H1 (cell line): ENCODE results near the gene FGFBP1. TPM values are rescaled to one million over a fixed set of nuclear protein-coding genes. Genes with fewer than 3 reads are reported as not detected.

Source experiments
- CTCF ChIA-PET: fragments of 300-600 bp; sonication (Branson Sonifier 250); formaldehyde crosslinking; loops from one replicate; lab custom pipeline; 2021; ENCODE audit not compliant: partially characterized antibody; lab: Charles Lee
- POLR2A ChIA-PET: fragments of 300-600 bp; sonication (Branson Sonifier 250); formaldehyde crosslinking; loops from one replicate; lab custom pipeline; 2021; ENCODE audit warnings: inconsistent platforms; ENCODE audit not compliant: partially characterized antibody; lab: Charles Lee
- DNase-seq, 2 experiments: peaks; one replicate each; pipeline versions ENCODE4 v3.0.0 to v3.0.0-alpha.2; 2010 to 2022; ENCODE audit warnings: low spot score in 2 of 2, low read depth in 1 of 2, mixed read lengths in 1 of 2
- FAIRE-seq: peaks from 2 replicates; lab custom pipeline; 2011; peaks lifted over from hg19 to GRCh38; lab: Jason Lieb, UNC
- H2AFZ ChIP-seq: 2 replicates; pipeline ENCODE4 v1.8.1; 2012; ENCODE audit warnings: low read length, inconsistent platforms
- H2AK5ac ChIP-seq: 2 replicates; pipeline ENCODE4 v1.6.1; 2013; ENCODE audit warnings: low read depth, low read length
- H2BK120ac ChIP-seq: replicated peaks from 2 replicates; pipeline ENCODE3; 2013; ENCODE audit warnings: low read depth, low read length, inconsistent platforms
- H2BK12ac ChIP-seq: 2 replicates; pipeline ENCODE4 v1.6.1; 2013; ENCODE audit warnings: low read depth, low read length
- H2BK15ac ChIP-seq: 2 replicates; pipeline ENCODE4 v1.6.1; 2013; ENCODE audit warnings: low read length
- H2BK20ac ChIP-seq: 2 replicates; pipeline ENCODE4 v1.6.1; 2013; ENCODE audit warnings: low read length
- H2BK5ac ChIP-seq: 2 replicates; pipeline ENCODE4 v1.6.1; 2013; ENCODE audit warnings: low read depth, low read length
- H3K14ac ChIP-seq: 2 replicates; pipeline ENCODE4 v1.6.1; 2013; ENCODE audit warnings: inconsistent platforms; ENCODE audit not compliant: insufficient read length
- H3K18ac ChIP-seq: 2 replicates; pipeline ENCODE4 v1.6.1; 2013; ENCODE audit warnings: low read length; ENCODE audit errors: extremely low read depth
- H3K23ac ChIP-seq: 2 replicates; pipeline ENCODE4 v1.6.1; 2013; ENCODE audit warnings: inconsistent platforms; ENCODE audit not compliant: insufficient read length
- H3K23me2 ChIP-seq: 2 replicates; pipeline ENCODE4 v1.6.1; 2013; ENCODE audit warnings: low read depth, low read length
- H3K27ac ChIP-seq: 2 replicates; pipeline ENCODE4 v1.6.1; 2011; ENCODE audit warnings: low read depth, low read length, inconsistent platforms
- H3K27me3 ChIP-seq, 4 experiments: replicated peaks in 1 of 4; 1 replicate in 1 of 4; 2 replicates in 3 of 4; pipeline versions ENCODE4 v1.6.1 to v1.8.1; 2011 to 2013; ENCODE audit warnings: low read length in 3 of 4, mild to moderate bottlenecking in 3 of 4, inconsistent platforms in 2 of 4, mixed read lengths in 2 of 4, moderate library complexity in 1 of 4; ENCODE audit not compliant: control insufficient read depth in 3 of 4, insufficient read depth in 3 of 4; ENCODE audit errors: extremely low read depth in 1 of 4
- H3K36me3 ChIP-seq, 4 experiments: 2 replicates each; pipeline versions ENCODE4 v1.6.1 to v1.8.1; 2011 to 2013; ENCODE audit warnings: mild to moderate bottlenecking in 4 of 4, low read length in 3 of 4, moderate library complexity in 2 of 4, control low read depth in 1 of 4, inconsistent platforms in 1 of 4; ENCODE audit not compliant: insufficient read depth in 4 of 4, control insufficient read depth in 2 of 4
- H3K4ac ChIP-seq: replicated peaks from 2 replicates; pipeline ENCODE3; 2013; ENCODE audit warnings: low read length, low read depth, mixed read lengths, inconsistent platforms; ENCODE audit not compliant: insufficient read length
- H3K4me1 ChIP-seq, 4 experiments: replicated peaks in 1 of 4; 1 replicate in 1 of 4; 2 replicates in 3 of 4; pipeline versions ENCODE4 v1.6.1 to v1.8.1; 2011 to 2013; ENCODE audit warnings: low read length in 3 of 4, inconsistent platforms in 2 of 4, mixed read lengths in 1 of 4; ENCODE audit not compliant: insufficient read depth in 4 of 4, control insufficient read depth in 3 of 4
- H3K4me2 ChIP-seq, 2 experiments: 2 replicates each; pipeline versions ENCODE4 v1.6.1 to v1.8.1; 2011 to 2013; ENCODE audit warnings: low read depth in 2 of 2, low read length in 2 of 2, control low read depth in 1 of 2, inconsistent platforms in 1 of 2, mild to moderate bottlenecking in 1 of 2; ENCODE audit not compliant: insufficient read depth in 1 of 2
- H3K4me3 ChIP-seq, 4 experiments: fragments of 200-600, 300-600 bp in 1 of 4; sonication (generic), shearing (Covaris generic), sonication (Bioruptor Twin) in 1 of 4; 2 replicates each; pipeline versions ENCODE4 v1.5.1 to v1.8.1; 2011 to 2016; ENCODE audit warnings: low read length in 4 of 4, low read depth in 3 of 4, control low read depth in 2 of 4, inconsistent platforms in 2 of 4, mild to moderate bottlenecking in 2 of 4, mixed read lengths in 1 of 4, moderate library complexity in 1 of 4; ENCODE audit not compliant: insufficient read depth in 2 of 4; ENCODE audit errors: extremely low read depth in 1 of 4
- H3K56ac ChIP-seq: replicated peaks from 2 replicates; pipeline ENCODE3; 2013; ENCODE audit warnings: low read depth, mild to moderate bottlenecking, mixed read lengths, low read length, inconsistent platforms; ENCODE audit not compliant: insufficient read length
- H3K79me1 ChIP-seq: 2 replicates; pipeline ENCODE4 v1.6.1; 2013; ENCODE audit warnings: low read depth, low read length, control low read depth
- H3K79me2 ChIP-seq, 2 experiments: 2 replicates each; pipeline versions ENCODE4 v1.6.1 to v1.8.1; 2012 to 2013; ENCODE audit warnings: low read length in 2 of 2, mild to moderate bottlenecking in 2 of 2, inconsistent platforms in 1 of 2; ENCODE audit not compliant: insufficient read depth in 2 of 2, control insufficient read depth in 1 of 2
- H3K9ac ChIP-seq, 4 experiments: replicated peaks in 1 of 4; 1 replicate in 1 of 4; 2 replicates in 3 of 4; pipeline versions ENCODE4 v1.6.1 to v1.8.1; 2011 to 2013; ENCODE audit warnings: low read depth in 3 of 4, low read length in 3 of 4, control low read depth in 2 of 4, mild to moderate bottlenecking in 2 of 4, moderate library complexity in 2 of 4, inconsistent platforms in 1 of 4; ENCODE audit errors: extremely low read depth in 1 of 4
- H3K9me3 ChIP-seq, 2 experiments: 2 replicates each; pipeline versions ENCODE4 v1.6.1 to v1.8.1; 2012 to 2013; ENCODE audit warnings: mild to moderate bottlenecking in 2 of 2, moderate library complexity in 2 of 2, control low read depth in 1 of 2, inconsistent platforms in 1 of 2, low read depth in 1 of 2, low read length in 1 of 2, mixed read lengths in 1 of 2; ENCODE audit not compliant: insufficient read depth in 2 of 2
- H4K20me1 ChIP-seq, 2 experiments: replicated peaks in 1 of 2; 2 replicates each; pipeline versions ENCODE3 to v1.8.1; 2011 to 2013; ENCODE audit warnings: inconsistent platforms in 2 of 2, low read length in 2 of 2, mild to moderate bottlenecking in 1 of 2; ENCODE audit not compliant: insufficient read depth in 2 of 2, control insufficient read depth in 1 of 2
- H4K5ac ChIP-seq: 2 replicates; pipeline ENCODE4 v1.6.1; 2013; ENCODE audit warnings: low read length, low read depth, mixed read lengths, inconsistent platforms; ENCODE audit not compliant: insufficient read length
- H4K8ac ChIP-seq: 2 replicates; pipeline ENCODE4 v1.8.0; 2013; ENCODE audit warnings: mild to moderate bottlenecking, moderate library complexity, low read length, inconsistent platforms; ENCODE audit not compliant: insufficient read depth; ENCODE audit errors: extremely low read depth
- H4K91ac ChIP-seq: replicated peaks from 2 replicates; pipeline ENCODE3; 2013; ENCODE audit warnings: low read length, mixed read lengths, inconsistent platforms; ENCODE audit not compliant: insufficient read length
- CBX5 ChIP-seq: fragments of 300-800, 300-1000 bp; sonication (generic); IDR thresholded peaks from 2 replicates; pipeline ENCODE4 v1.7.1; 2016; ENCODE audit warnings: antibody characterized with exemption, low read length, low read depth
- PHF8 ChIP-seq: fragments of 200-600 bp; sonication (generic); conservative IDR thresholded peaks from 2 replicates; pipeline ENCODE4 v1.7.1; 2012; ENCODE audit warnings: low read depth, mild to moderate bottlenecking, inconsistent platforms, low read length, moderate library complexity
- TBP ChIP-seq: IDR thresholded peaks from 2 replicates; pipeline ENCODE4 v1.6.1; 2011; ENCODE audit warnings: low read depth, low read length, improper control_type of control experiment
- WGBS, 2 experiments: shearing (Covaris generic) in 1 of 2; methylation state at CpG; one replicate each; pipeline versions ENCODE4 v1.1.6 to v1.1.7; 2013 to 2015; ENCODE audit warnings: low lambda C conversion rate in 2 of 2, mixed read lengths in 2 of 2, inconsistent platforms in 1 of 2, low coverage in 1 of 2, missing lambda C conversion rate in 1 of 2; ENCODE audit not compliant: insufficient replicate concordance in 2 of 2, insufficient coverage in 1 of 2, insufficient read length in 1 of 2; ENCODE audit errors: extremely low coverage in 1 of 2, missing lambda C conversion rate in 1 of 2; 5-methylcytosine and 5-hydroxymethylcytosine counted together
- polyA plus RNA-seq, 7 experiments: library from polyadenylated mRNA; depleted of rRNA in 3 of 7; stranded (reverse) in 5 of 7; unstranded in 2 of 7; fragments of >200 nt in 5 of 7; fragments of 200-250 nt in 2 of 7; gene quantifications; 1 replicate in 5 of 7; 2 replicates in 1 of 7; 4 replicates in 1 of 7; pipeline versions ENCODE4 v1.2.1 to v1.2.3, GENCODE V29; 2011 to 2013; ENCODE audit warnings: missing spikeins in 2 of 7, mixed read lengths in 2 of 7
- total RNA-seq: library from RNA; stranded (reverse); fragmentation: NEBNext Ultra II Directional; extraction: Animal tissue kit (Norgen Biotek cat#: 25700); gene quantifications from 2 replicates; pipeline ENCODE4 v1.2.1, GENCODE V29; 2021

FGFBP1 gene
- total and polyA plus RNA-seq, 2 of the 8 experiments (the other 6 are each of a cell fraction or from before 2014, with no cell fraction given): 0.17 to 0.20 TPM

DNA sequence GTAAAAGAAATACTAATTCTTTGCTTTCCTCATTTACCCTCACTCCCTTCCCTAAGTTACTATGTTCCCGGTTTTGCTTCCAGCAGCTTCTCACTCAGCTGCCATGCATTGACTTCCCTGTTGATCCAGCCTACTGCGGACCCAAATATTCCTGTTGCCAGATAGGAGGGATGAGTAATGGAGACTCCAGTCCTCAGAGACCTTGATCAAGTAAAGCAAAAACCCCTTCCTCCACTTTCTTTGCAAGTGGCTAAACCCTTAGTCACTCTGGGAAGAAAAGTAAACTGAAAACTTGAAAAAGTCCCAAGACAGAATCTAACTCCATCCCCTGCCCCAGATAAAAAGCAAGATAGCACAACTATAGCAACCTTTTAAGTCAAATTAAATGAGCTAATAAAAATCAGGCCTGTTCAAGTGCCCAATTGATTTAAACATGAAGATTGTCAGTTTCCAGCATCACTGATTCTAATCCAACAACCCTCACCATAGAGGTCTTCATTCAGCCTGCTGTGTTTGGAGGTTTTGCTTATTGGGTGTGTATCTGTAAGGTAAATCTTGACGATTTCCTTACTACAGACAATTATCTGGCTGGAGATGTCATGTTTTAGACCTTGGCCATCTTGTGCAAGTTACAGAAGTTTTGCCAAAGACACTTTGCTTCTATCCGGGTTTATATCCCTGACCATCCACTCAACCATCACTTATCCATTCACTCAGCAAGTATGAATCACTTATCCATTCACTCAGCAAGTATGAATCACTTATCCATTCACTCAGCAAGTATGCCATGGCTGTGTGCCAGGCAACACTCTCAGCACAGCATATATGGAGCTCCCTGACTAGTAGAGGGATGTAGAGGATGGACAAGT, 17.6 kb downstream of the FGFBP1 start:
- 86% methylated on average over 4 of the region's 4 CpGs; no CpG with 5 or more reads in 1 of the 2 experiments for WGBS, 2 experiments
- no peak overlapping the region for H3K4ac ChIP-seq
- no peak overlapping the region for H3K4me3 ChIP-seq
- no peak overlapping the region for H2BK5ac ChIP-seq
- no peaks in the 10 kb centered on the region for H3K79me2 ChIP-seq
- H3K23ac ChIP-seq: no peak overlapping the region
- H3K36me3 ChIP-seq: no peaks in the 10 kb centered on the region
- H2AK5ac ChIP-seq: no peak overlapping the region
- H3K27me3 ChIP-seq: no peaks in the 10 kb centered on the region
- H2BK120ac ChIP-seq: no peak overlapping the region
- H3K4me2 ChIP-seq: no peak overlapping the region
- no peak overlapping the region for H4K8ac ChIP-seq
- POLR2A ChIA-PET: no interaction called here
- H4K91ac ChIP-seq: no peak overlapping the region
- H3K27ac ChIP-seq: no peak overlapping the region
- no peak overlapping the region for H3K9ac ChIP-seq
- FAIRE-seq: no peak
- H2BK20ac ChIP-seq: no peak overlapping the region
- CTCF ChIA-PET: interaction anchor here (2.1 to 7.3 kb wide), 2 partner anchors 35 to 39 kb away, joined by 8 to 40 read pairs; no protein-coding TSS in a partner anchor
- no peak overlapping the region for H2AFZ ChIP-seq
- no peak for DNase-seq
- H4K5ac ChIP-seq: no peak overlapping the region
- H3K79me1 ChIP-seq: no peaks in the 10 kb centered on the region
- no peak overlapping the region for H2BK12ac ChIP-seq
- H3K14ac ChIP-seq: no peak overlapping the region
- no peak overlapping the region for H2BK15ac ChIP-seq
- H3K23me2 ChIP-seq: no peaks in the 10 kb centered on the region
- H4K20me1 ChIP-seq: no peaks in the 10 kb centered on the region
- no peak overlapping the region for H3K56ac ChIP-seq
- no peak overlapping the region for H3K18ac ChIP-seq
- H3K4me1 ChIP-seq: no peaks in the 10 kb centered on the region
- peaks cover 0 to 6% of the 10 kb centered on the region in 2 experiments; a peak in 1 of 4 replicates for H3K9me3 ChIP-seq
- TF ChIP-seq CBX5 (no peak), TBP (no peak), PHF8 (no peak)
